CD4-positive, alpha-beta T cell treated with Interferon gamma for 1 hour (primary cell): Measurements from ENCODE around the gene PPIC.

ENCODE experiments used
- DNase-seq: peaks from one replicate; pipeline ENCODE4 v3.0.0-alpha.2; 2020

Gene PPIC

DNA sequence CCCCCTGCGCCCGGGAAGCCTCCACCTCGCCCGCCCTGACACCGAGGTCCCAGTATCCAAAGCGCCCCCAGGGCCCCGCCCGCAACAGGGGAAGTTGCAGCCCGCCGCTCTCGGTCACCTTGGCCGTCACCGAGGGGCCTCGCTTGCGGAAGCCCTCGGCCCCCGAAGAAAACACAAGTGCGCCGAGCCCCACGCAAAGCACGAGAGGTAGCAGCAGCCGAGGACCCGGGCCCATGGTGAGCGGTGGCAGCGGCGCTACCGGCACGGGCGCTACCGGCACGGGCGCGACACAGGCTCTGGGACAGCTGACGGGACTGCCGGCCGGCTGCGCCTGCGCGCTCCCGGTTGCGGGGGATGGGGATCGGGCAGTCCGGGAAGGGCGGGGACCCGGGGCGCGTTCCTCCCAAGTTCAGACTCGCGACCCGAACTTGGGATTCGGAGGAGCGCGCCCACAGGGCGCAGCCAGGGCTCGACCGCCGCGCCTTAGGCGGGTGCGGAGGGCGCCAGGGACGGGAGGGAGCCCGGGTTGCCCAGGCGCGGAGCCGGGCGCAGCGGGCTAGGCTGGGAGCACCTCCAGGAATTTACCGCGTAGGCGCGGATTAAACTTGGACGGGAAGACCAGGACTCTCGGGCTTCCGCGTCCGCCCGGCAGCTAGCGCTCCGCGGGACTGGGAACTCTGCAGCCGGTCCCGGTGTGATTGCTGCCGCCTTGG lies at the start of gene PPIC:
Gene PPIC, minus strand, starts transcription at position 335 of the 713 bp plus-strand sequence. Its CDS starts 100 bp downstream, at position 235.
- DNase-seq, result no peak

DNA sequence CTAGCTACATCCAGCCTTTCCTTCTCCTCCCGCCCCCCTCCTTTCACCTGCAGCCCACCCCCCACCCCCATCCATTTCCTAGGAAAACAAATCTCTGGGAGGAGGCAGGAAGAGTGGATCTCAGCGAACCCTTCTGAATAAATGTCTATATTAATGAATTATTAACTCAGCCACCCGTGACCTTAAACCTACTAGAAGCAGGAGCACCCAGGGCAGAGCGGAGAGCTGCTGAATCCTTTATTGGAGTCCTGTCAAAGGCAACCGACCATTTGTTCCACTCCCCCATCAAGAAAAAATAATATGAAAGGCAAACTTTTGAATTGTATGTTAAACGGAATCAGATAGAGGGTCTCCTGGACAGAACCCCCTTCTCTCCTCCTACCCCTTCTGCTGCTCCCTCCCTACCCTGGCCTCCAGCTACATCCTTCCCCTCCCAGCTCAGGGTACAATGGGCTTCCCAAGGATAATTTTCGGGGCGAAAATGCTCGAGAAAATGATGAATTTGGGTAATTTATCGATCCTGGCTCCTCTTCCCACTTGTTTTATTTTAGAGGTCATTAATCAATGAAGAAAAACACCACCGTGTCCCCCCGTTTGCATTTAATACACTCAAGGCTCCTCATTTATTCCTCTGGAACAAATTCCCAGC lies 49.2 kb upstream of the PPIC start:
- DNase-seq, result no peak

DNA sequence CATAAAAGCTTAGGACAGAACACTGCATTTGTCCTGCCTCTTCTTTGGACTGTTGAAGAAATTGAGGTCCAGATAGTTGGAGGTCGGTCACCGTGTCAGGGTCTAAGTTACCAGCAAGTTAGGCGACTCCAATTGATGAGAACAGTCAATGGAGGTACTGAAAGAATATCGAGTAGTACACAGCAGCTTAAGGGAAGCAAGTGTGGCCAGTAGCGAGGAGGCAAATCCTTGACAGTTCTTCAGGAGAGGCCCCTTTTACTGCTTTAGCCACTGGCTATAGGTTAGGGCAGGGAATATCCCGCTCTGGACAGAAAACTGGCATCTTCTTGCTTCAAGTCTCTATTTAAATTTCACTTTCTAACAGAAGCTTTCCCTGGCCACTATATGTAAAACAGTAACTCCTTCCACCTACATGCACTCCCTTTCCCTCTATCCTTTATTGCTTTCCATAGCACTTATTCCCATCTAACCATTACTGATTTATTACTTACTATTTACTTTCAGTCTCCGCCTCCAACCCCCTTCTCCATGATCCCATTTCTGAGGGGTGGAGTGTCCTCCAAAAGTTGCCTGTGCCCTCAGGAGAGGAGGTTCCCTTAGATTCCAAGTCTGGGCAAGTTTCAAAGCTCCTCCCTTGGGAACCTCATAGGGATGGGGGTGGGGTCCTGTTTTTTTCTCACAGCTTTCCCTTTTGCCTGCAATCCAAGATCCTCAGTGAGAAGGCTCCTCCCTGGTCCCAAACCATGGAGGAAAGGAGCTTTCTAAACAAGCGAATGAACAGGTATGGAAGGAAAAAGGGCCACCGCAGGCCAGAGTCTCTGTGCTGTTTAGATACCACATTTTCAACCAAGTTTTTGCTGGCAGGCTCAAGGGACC lies 48.4 kb upstream of the PPIC start:
- DNase-seq, result no peak

DNA sequence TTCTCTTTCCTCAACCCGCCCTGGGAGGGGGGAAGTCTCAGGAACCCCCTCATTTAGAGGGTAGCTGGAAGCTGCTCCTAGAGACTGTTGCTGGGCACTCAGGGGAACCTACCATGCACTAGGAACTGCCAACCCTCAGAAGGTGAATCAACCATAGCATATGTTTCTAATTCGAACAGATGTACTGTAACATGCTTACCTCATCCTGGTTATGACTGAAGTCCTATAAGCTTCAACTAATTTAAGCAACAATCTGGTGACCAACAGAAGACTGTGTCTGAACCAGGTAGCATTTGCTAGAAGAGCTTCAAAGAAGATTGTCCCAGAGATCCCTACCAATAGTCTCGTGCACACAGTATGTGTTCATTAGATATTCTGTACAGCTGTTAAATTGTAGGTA lies 46.8 kb upstream of the PPIC start:
- DNase-seq, result no peak

DNA sequence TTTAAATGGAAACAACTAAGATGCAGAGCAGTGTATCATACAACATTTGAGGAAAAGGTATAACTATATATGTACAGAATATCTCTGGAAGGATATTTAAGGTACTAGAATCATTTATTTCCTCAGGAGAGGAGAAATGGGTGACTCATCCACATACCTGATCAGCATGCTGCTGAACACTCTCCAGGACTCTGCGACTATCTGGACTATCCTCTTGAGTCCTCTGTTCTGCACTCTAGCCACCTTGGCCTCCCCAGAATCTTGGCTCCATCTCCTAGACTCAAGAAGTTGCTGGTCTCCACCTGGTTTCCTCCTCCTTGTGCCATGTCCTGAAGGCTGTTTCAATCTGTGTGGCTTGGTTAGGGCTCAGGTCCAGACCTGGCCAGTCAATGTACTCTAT lies 43.7 kb upstream of the PPIC start:
- DNase-seq, result no peak

DNA sequence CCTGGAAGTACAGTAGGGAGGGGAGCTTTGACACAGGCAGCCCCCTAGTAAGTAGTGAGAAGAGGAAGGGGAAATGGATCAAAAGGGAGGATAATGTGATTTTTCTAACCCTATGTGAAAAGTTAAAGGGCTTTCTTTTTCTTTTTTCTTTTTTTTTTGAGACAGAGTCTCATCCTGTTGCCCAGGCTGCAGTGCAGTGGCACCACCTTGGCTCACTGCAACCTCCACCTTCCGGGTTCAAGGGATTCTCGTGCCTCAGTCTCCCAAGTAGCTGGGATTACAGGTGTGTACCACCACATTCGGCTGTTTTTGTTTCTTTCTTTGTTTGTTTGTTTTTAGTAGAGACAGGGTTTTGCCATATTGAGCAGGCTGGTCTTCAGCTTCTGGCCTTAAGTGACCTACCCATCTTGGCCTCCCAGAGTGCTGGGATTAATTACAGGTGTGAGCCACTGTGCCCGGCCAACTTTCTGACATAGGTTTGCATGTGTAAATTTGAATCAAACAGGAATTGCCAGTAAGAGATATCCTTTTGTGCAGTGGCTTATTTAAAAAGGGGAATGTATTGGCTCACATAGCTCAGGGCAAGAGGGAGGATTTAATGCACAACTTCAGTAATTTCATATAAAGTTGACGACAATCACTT lies 39.1 kb upstream of the PPIC start:
- no peak for DNase-seq

DNA sequence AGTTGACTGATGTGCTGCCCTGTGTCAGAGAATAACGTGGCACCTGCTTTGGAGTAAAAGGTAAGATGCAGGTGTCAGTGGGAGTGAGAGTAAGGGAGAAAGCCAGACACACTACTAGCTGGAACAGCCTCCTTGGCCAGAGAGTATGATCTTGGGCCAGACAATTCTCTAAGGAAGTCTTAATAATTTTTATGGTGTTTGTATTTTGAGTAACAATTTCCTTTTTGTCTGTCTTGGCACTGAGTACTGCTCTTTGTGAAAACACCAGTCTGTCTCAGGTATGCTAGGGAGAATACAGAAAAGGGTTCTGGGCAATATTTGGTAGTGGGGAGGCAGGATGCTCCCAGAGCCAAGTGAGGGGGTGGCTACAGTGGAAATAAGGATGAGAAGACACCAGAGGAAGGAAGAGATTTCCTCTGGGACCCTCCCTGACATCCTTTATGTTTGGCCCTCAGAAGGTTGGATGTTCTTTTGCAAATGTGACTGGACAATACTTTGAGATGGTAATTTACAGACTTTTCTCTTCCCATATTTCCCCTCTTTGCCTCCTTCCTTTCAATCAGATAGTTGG lies 31.9 kb upstream of the PPIC start:
- no peak for DNase-seq

DNA sequence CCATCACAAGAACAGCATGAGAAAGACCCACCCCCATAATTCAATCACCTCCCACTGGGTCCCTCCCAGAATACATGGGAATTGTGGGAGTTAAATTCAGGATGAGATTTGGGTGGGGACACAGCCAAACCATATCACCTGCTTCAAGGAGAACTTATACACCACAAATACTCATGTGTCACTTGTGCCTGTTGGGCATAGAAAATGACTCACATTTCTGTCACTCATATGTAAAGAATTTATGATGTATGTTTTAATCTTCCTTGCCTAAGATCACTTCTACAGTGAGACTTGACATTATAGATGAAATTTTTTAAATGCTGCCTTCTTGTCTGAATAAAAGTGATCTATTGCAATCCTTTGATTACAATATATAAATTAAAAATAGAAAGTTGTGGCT lies 29.5 kb upstream of the PPIC start:
- no peak for DNase-seq

DNA sequence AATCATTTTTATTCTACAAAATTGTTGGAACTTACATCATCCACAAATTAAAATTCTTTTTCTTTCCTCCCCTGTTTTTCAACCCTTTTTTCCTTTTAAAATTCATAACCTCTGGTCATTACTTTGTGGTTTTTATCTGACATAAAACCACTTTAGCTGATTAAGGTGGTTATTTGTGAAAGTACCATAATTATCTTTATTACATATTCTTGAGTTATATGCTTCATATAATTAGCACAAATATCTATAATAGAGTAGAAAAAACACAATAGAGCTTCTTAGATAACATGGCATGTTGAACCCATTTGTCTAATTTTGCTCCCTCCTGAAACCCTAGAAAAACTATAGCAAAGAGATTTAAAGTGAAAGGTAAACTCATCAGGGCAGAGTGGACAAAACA lies 22.9 kb upstream of the PPIC start:
- DNase-seq, result no peak

DNA sequence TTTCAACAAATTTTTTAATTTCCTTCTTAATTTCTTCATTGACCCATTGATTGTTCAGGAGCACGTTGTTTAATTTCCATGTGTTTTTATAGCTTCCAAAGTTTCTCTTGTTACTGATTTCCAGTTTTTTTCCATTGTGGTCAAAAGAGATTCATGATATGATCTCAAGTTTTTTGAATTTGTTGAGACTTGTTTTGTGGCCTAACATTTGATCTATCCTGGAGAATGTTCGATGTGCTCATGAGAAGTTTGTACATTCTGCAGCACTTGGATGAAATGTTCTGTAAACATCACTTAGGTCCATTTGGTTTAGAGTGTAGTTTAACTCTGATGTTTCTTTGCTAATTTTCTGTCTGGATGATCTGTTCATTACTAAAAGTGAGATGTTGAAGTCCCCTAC lies 14.7 kb upstream of the PPIC start:
- no peak for DNase-seq

DNA sequence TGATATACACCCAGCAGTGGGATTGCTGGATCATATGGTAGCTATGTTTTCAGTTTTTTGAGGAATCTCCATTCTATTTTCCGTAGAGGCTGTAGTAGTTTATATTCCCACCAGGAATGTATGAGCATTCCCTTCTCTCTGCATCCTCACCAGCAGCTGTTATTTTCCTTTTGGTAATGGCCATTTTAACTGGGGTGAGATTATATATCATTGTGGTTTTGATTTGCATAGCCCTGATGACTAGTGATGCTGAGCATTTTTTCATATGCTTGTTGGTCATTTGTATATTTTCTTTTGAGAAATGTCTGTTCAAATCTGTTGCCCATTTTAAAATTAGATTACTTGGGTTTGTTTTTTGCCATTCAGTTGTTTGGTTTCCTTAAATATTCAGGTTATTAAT lies 11.2 kb upstream of the PPIC start:
- DNase-seq, result no peak

DNA sequence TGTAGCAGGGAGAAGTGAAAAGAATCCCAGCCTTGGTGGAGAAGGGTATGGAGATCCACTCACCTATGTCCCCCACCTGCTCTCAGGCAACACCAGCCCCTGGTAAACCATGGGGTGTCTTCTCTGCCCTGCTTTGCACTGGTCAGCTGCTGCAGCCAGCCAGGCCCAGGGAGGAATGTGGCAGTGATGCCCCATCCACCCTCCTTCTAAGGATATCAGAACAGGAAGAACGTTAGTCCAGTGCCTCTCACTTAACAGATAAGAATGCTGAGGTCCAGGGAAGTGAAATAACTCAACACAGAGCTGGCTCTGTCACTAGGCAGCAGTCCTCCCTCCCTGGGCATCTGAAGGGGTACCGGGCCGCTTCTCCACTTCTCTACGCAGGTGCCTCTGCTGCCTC lies 9.7 kb upstream of the PPIC start:
- no peak for DNase-seq

DNA sequence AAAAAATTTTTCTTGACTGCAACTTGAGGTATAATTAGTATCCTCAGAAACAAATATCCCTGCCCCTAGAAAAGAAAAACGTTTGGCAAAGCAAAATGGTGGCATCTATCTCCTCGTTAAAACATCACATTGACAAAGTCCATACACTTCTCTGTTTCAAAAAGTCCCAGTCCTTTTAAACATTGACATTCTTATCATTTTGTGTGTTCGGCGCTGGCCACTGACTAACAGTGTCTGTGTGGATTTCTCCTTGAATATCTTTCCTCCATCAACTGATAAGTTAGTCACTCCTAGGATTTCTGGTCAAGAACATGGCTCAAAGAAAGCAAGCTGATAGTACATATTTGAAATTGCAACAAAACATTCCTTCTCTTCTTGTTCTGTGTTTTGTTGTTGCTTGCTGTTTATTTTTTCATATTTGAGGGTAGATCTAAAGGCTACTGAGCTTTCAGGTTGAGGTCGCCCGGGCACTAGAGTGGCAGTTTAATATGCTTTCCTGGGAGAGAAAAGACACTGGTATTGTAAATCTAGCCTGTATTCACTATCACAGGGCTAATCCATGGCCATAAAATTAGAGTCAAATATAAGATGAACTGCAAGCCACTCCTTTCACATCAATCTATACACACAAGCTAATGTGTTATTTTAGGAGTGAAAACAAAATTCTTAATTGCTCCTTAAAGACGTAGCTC lies 8.5 kb upstream of the PPIC start:
- DNase-seq, result no peak

DNA sequence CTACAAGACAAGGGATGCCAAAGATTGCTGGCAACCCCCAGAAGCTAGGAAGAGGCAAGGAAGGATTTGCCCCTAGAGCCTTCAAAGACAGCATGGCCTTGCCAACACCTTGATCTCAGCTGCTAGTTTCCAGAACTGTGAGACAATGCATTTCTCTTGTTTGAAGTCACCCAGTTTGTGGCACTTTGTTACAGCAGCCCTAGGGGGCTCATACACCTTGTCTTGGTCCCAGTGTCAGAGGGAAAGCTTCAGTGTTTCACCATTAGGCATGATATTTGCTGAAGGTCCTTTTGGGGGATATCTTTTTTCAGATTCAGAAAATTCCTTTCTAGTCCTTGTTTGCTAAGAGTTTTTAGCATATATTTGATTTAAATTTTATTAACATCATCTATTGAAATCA lies 3.1 kb upstream of the PPIC start:
- DNase-seq, result no peak

DNA sequence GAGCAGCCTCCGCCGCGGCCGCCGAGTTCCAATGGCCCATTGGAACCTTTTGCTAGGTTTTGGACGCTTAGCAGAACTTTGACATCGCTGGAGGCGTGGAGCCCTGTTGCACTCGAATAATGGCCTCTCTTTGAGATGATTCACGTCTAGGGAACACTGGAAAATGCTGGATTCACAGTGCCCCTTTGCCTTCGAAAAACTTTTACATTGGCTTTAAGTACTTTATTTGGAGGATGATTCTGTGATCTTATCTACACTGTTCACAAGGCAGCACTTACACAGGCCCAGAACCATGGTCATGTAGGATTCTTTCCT lies 536 bp upstream of the PPIC start:
- no peak for DNase-seq

DNA sequence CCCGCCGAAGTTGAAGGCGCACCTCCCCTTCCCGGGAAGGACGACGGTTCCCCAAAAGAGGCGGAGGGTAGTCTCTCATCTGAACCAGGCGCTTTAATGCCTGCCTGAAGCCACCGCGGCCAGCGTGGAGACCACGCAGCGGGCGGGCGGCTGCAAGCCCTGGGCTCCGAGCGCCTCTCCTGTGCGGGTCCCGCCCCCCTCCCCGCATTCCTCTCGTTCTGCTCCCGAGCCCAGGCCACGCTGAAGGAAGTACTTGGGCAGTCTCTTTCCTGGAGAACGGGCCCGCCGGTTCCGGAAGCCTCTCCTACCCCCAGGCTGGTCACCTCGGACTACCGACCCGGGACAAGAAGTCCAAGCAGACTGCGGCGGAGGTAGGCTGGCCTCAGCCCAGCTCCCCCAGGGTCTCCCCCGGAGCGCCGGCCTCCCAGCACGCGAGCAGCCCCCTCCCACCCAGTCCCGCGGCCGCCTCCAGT lies 571 bp downstream of the PPIC start:
- DNase-seq, result no peak

DNA sequence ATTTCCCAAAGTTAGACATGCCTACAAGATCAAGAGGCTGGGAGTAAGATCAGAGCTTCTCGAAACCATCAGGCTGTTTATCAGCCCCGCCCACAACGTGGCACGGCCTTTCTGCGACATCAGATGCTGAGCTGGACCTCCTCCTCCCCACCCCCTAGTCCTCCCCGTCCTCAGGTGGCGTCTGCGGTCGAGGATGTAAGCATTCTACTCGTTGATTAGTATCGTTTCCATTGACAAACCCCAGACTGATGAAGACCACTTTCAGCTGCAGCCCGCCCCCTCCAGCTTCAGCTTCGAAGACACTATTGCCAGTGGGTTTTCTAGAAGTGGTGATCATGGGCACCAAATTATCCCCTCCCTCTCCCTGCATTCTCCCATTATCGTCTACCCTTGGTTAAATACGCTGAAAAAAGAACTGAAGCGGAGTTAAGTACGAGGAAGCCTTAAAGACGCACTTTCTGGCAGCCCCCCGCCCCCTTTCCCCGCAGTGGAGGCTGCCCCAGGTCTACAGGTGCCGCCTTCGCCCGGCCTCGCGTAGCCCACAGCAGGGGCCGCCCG lies 1.1 kb downstream of the PPIC start:
- no peak for DNase-seq

DNA sequence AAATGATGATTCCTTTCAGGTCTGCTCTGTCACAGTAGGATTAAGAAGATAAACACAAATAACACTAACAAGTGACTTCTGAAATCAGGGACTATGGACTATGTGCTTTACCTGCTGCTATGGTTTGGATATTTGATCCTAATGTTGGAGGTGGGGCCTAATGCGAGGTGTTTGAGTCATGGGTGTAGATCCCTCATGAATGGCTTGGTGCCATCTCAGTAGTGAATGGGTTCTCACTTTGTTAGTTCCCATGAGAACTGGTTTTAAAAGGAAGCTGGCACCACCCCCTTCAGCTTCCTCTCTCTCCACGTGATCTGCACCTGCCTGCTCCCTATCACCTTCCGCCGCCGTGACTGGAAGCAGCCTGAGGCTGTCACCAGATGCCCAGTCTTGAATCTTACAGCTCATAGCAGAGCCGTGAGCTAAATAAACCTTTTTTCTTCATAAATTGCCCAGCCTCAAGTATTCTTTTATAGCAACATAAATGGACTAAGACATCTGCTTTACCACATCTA lies 3.3 kb downstream of the PPIC start:
- no peak for DNase-seq

DNA sequence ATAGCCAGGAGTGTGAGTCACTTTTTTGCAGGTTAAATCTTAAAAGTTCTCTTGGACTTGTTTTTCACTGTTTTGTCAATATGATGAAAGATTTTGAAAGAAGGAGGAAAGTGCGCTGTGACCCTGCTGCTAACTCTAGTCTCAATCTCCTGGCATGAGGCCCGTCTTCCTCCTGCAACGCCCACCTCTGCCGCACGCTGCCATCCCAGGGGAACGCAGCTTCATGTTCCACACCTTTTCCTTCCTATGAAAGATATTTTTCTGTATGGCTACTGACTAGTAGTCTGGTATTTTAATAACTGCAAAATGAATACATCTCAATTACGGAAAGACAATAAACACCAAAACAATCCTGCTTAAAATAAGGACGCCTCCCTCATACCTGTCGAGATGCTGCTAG lies 8.3 kb downstream of the PPIC start:
- no peak for DNase-seq

DNA sequence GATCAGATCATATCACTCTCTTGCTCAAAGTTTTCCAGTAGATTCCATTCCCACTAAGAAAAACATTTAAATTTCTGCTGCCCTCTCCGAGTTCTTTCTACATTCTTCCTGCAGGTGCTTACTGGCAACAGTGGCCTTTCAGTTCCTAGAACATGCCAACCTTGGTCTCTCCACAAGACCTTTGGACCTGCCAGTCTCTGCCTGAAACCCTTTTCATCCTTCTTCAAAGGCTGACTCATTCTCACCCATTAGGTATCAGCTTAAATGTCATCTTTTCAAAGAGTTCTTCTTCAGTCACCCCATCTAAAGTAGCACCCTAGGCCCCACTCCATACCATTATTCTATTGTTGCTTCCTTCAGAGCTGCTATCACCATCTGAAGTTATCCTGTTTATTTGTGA lies 21.8 kb downstream of the PPIC start:
- DNase-seq, result no peak

DNA sequence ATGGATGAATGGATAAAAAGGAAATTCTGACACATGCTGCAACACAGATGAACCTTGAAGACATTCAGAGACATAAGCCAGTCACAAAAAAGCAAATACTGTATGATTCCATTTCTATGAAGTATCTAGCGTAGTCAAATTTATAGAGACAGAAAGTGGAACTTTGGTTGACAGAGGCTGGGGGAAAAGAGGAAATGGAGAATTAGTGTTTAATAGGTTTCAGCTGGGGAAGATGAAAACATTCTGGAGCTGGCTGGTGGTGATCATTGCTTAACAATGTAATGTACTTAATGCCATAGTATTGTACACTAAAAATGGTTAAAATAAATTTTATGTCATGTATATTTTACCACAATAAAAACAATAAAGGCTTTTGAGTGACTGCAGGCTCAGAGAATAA lies 24.2 kb downstream of the PPIC start:
- DNase-seq, result no peak

DNA sequence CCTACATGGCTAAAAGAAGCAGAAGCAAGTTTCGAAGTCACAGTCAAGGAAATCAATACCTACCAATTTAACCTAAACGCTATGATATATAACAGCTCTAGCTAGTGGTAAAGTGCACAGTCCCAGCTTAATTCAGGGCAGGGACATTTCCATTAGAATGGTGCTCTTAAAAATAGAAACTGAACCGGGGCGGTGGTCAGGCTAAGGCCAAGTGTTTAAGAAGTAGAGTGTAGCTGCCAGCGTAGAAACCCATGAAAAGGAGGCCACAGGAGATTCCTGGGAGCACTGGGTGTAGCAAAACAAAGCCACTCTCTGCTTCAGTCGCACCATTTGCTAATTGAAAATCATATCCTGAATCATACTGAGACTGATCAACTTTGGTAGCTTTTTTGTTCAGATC lies 28.8 kb downstream of the PPIC start:
- DNase-seq, result no peak
